ENCODE measurements around the gene KIF3C. TPM values are rescaled to one million over a fixed set of nuclear protein-coding genes. Genes with fewer than 3 reads are reported as not detected.
"Not testable (repeated sequence)": the region's sequence is repeated elsewhere in the genome, so short reads cannot be mapped to it uniquely, and the experiment has no call there.

KIF3C gene
- total and polyA plus RNA-seq, 2 donors: 1.8 to 3.1 TPM

GRCh38 chr2:25917832-25918231 is 64.5 kb downstream of the KIF3C start:
- H3K4me3 ChIP-seq (ENCODE audit: low read length in 2 of 2): no peak overlapping the region
- no peak overlapping the region for H3K27ac ChIP-seq (ENCODE audit: low read depth in 1 of 2, low read length in 1 of 2)
- no peaks in the 10 kb centered on the region for H3K9me3 ChIP-seq (ENCODE audit: control insufficient read depth in 2 of 2, insufficient read depth in 1 of 2, low read length in 1 of 2)
- H3K4me1 ChIP-seq (ENCODE audit: control insufficient read depth in 2 of 2, insufficient read depth in 2 of 2, low read length in 2 of 2): peaks cover 6 to 23% of the 10 kb centered on the region in 2 donors
- no peak for DNase-seq (ENCODE audit: low read depth in 6 of 9, low spot score in 9 of 9)
- 96% methylated on average over 3 of the region's 3 CpGs for WGBS
- H3K27me3 ChIP-seq (ENCODE audit: control insufficient read depth in 2 of 2, insufficient read depth in 1 of 2, low read length in 1 of 2): peaks cover 0 to 2% of the 10 kb centered on the region in 2 donors
- no peaks in the 10 kb centered on the region for H3K36me3 ChIP-seq (ENCODE audit: control insufficient read depth in 2 of 2, insufficient read depth in 2 of 2, low read length in 1 of 2)

- WGBS: 94% methylated on average over 7 of the region's 7 CpGs
Observed at GRCh38 chr2:25917411-25917810, 64.9 kb downstream of the KIF3C start.

DNA sequence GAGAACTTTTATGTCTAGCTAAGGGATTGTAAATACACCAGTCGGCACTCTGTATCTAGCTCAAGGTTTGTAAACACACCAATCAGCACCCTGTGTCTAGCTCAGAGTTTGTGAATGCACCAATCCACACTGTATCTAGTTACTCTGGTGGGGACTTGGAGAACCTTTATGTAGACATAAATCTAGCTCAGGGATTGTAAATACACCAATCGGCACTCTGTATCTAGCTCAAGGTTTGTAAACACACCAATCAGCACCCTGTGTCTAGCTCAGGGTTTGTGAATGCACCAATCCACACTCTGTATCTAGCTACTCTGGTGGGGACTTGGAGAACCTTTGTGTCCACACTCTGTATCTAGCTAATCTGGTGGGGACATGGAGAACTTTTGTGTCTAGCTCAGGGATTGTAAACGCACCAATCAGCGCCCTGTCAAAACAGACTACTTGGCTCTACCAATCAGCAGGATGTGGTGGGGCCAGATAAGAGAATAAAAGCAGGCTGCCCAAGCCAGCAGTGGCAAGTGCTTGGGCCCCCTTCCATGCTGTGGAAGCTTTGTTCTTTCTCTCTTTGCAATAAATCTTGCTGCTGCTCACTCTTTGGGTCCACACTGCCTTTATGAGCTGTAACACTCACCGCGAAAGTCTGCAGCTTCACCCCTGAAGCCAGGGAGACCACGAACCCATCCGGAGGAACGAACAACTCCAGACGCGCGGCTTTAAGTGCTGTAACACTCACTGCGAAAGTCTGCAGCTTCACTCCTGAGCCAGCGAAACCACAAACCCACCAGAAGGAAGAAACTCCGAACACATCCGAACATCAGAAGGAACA is 66.1 kb downstream of the KIF3C start:
- WGBS: 17% methylated on average over 16 of the region's 16 CpGs
- H3K27ac ChIP-seq (ENCODE audit: low read depth in 1 of 2, low read length in 1 of 2): peak overlapping the region; percentile 50 to 58
- DNase-seq (ENCODE audit: low read depth in 6 of 9, low spot score in 9 of 9): peak in 8 of 9 donors; percentile 18 to 78 (median 48)
- not testable (repeated sequence) for H3K27me3 ChIP-seq (ENCODE audit: control insufficient read depth in 2 of 2, insufficient read depth in 1 of 2, low read length in 1 of 2); H3K36me3 ChIP-seq (ENCODE audit: control insufficient read depth in 2 of 2, insufficient read depth in 2 of 2, low read length in 1 of 2); H3K9me3 ChIP-seq (ENCODE audit: control insufficient read depth in 2 of 2, insufficient read depth in 1 of 2, low read length in 1 of 2); H3K4me3 ChIP-seq (ENCODE audit: low read length in 2 of 2)
- peaks cover 9 to 25% of the 10 kb centered on the region in 2 donors for H3K4me1 ChIP-seq (ENCODE audit: control insufficient read depth in 2 of 2, insufficient read depth in 2 of 2, low read length in 2 of 2)

More at GRCh38 chr2:25917411-25917810, 64.9 kb downstream of the KIF3C start:
- H3K27ac ChIP-seq (ENCODE audit: low read depth in 1 of 2, low read length in 1 of 2); DNase-seq (ENCODE audit: low read depth in 6 of 9, low spot score in 9 of 9); H3K9me3 ChIP-seq (ENCODE audit: control insufficient read depth in 2 of 2, insufficient read depth in 1 of 2, low read length in 1 of 2); H3K4me3 ChIP-seq (ENCODE audit: low read length in 2 of 2); H3K36me3 ChIP-seq (ENCODE audit: control insufficient read depth in 2 of 2, insufficient read depth in 2 of 2, low read length in 1 of 2); H3K27me3 ChIP-seq (ENCODE audit: control insufficient read depth in 2 of 2, insufficient read depth in 1 of 2, low read length in 1 of 2): not testable (repeated sequence)
- H3K4me1 ChIP-seq (ENCODE audit: control insufficient read depth in 2 of 2, insufficient read depth in 2 of 2, low read length in 2 of 2): peaks cover 9 to 25% of the 10 kb centered on the region in 2 donors

GRCh38 chr2:25915411-25915810 is 66.9 kb downstream of the KIF3C start:
- H3K4me3 ChIP-seq (ENCODE audit: low read length in 2 of 2); H3K36me3 ChIP-seq (ENCODE audit: control insufficient read depth in 2 of 2, insufficient read depth in 2 of 2, low read length in 1 of 2); H3K9me3 ChIP-seq (ENCODE audit: control insufficient read depth in 2 of 2, insufficient read depth in 1 of 2, low read length in 1 of 2); DNase-seq (ENCODE audit: low read depth in 6 of 9, low spot score in 9 of 9); H3K27me3 ChIP-seq (ENCODE audit: control insufficient read depth in 2 of 2, insufficient read depth in 1 of 2, low read length in 1 of 2); H3K27ac ChIP-seq (ENCODE audit: low read depth in 1 of 2, low read length in 1 of 2): not testable (repeated sequence)
- WGBS: 97% methylated on average over 33 of the region's 33 CpGs
- H3K4me1 ChIP-seq (ENCODE audit: control insufficient read depth in 2 of 2, insufficient read depth in 2 of 2, low read length in 2 of 2): peaks cover 9 to 25% of the 10 kb centered on the region in 2 donors

DNA sequence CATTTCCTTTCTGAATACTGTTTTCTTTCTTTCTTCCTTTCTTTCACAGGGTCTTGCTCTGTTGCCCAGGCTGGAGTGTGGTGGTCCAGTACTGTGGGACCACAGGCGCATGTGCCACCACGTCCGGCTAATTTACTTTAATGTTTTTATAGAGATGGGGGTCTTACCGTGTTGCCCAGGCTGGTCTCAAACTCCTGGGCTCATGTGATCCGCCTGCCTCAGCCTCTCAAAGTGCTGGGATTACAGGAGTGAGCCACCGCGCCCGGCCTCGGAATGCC is 68.7 kb downstream of the KIF3C start:
- H3K9me3 ChIP-seq (ENCODE audit: control insufficient read depth in 2 of 2, insufficient read depth in 1 of 2, low read length in 1 of 2); H3K4me3 ChIP-seq (ENCODE audit: low read length in 2 of 2); H3K36me3 ChIP-seq (ENCODE audit: control insufficient read depth in 2 of 2, insufficient read depth in 2 of 2, low read length in 1 of 2); H3K27me3 ChIP-seq (ENCODE audit: control insufficient read depth in 2 of 2, insufficient read depth in 1 of 2, low read length in 1 of 2); H3K27ac ChIP-seq (ENCODE audit: low read depth in 1 of 2, low read length in 1 of 2); DNase-seq (ENCODE audit: low read depth in 6 of 9, low spot score in 9 of 9): not testable (repeated sequence)
- 97% methylated on average over 9 of the region's 9 CpGs for WGBS
- H3K4me1 ChIP-seq (ENCODE audit: control insufficient read depth in 2 of 2, insufficient read depth in 2 of 2, low read length in 2 of 2): peaks cover 9 to 25% of the 10 kb centered on the region in 2 donors

DNA sequence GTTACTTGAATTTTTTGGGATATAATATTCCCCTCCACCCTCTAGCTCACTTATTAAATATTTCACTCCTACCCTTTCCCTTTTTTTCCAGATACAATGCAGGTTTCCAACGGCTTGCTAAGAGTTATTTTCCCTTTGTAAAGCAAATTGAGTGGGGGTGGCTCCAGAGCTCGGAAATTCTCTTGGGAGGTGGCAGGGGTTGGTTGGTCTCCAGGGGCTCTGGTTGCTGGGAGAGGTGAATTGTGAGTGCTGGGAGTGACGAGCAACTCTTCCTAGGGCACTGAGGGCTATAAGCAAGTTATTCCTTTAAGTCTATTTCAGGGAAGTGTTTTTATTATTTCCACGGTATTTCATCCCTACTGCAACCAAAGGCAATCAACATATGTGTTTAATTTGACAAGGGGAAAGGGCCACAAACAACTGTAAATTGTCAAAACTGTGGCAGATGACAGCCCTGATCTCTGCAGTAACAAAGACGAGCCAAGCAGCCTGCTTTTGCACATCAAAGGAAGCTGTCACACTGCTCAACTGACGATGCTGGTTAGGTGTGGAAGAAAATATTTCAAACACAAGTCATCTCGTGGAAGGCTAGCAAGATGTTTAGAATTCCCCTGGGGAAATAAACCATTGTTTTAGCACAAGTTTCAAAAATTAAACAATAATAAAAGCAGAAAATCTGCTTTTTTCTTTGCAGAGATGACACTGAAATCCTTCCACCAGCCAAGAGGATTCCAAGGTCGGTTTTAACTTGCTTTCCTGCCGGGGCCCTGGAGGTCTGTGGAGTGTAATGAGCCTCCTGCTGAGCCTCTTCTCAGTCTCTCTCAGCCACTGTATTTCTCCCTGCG is 69.2 kb downstream of the KIF3C start:
- H3K4me3 ChIP-seq (ENCODE audit: low read length in 2 of 2): no peak overlapping the region
- peak in 8 of 9 donors; percentile 10 to 72 (median 40) for DNase-seq (ENCODE audit: low read depth in 6 of 9, low spot score in 9 of 9)

GRCh38 chr2:25909574-25909973 is 72.7 kb downstream of the KIF3C start:
- H3K36me3 ChIP-seq (ENCODE audit: control insufficient read depth in 2 of 2, insufficient read depth in 2 of 2, low read length in 1 of 2); H3K9me3 ChIP-seq (ENCODE audit: control insufficient read depth in 2 of 2, insufficient read depth in 1 of 2, low read length in 1 of 2); H3K27ac ChIP-seq (ENCODE audit: low read depth in 1 of 2, low read length in 1 of 2); H3K4me3 ChIP-seq (ENCODE audit: low read length in 2 of 2); DNase-seq (ENCODE audit: low read depth in 6 of 9, low spot score in 9 of 9); H3K27me3 ChIP-seq (ENCODE audit: control insufficient read depth in 2 of 2, insufficient read depth in 1 of 2, low read length in 1 of 2): not testable (repeated sequence)
- H3K4me1 ChIP-seq (ENCODE audit: control insufficient read depth in 2 of 2, insufficient read depth in 2 of 2, low read length in 2 of 2): peaks cover 7 to 16% of the 10 kb centered on the region in 2 donors
- 94% methylated on average over 5 of the region's 5 CpGs for WGBS

More for the DNA sequence above, 69.2 kb downstream of the KIF3C start:
- Histone ChIP-seq H3K4me1 (ENCODE audit: control insufficient read depth in 2 of 2, insufficient read depth in 2 of 2, low read length in 2 of 2) (peaks cover 9 to 25% of the 10 kb centered on the region in 2 donors), H3K36me3 (ENCODE audit: control insufficient read depth in 2 of 2, insufficient read depth in 2 of 2, low read length in 1 of 2) (no peaks in the 10 kb centered on the region), H3K9me3 (ENCODE audit: control insufficient read depth in 2 of 2, insufficient read depth in 1 of 2, low read length in 1 of 2) (no peaks in the 10 kb centered on the region), H3K27me3 (ENCODE audit: control insufficient read depth in 2 of 2, insufficient read depth in 1 of 2, low read length in 1 of 2) (peaks cover 0 to 2% of the 10 kb centered on the region in 2 donors), H3K27ac (ENCODE audit: low read depth in 1 of 2, low read length in 1 of 2) (peak overlapping the region in 1 of 2 donors; percentile 32)
- WGBS: 58% methylated on average over 10 of the region's 10 CpGs

- DNase-seq (ENCODE audit: low read depth in 6 of 9, low spot score in 9 of 9): no peak
- Histone ChIP-seq H3K4me1 (ENCODE audit: control insufficient read depth in 2 of 2, insufficient read depth in 2 of 2, low read length in 2 of 2) (no peaks in the 10 kb centered on the region), H3K27me3 (ENCODE audit: control insufficient read depth in 2 of 2, insufficient read depth in 1 of 2, low read length in 1 of 2) (no peaks in the 10 kb centered on the region), H3K36me3 (ENCODE audit: control insufficient read depth in 2 of 2, insufficient read depth in 2 of 2, low read length in 1 of 2) (no peaks in the 10 kb centered on the region), H3K9me3 (ENCODE audit: control insufficient read depth in 2 of 2, insufficient read depth in 1 of 2, low read length in 1 of 2) (no peaks in the 10 kb centered on the region), H3K27ac (ENCODE audit: low read depth in 1 of 2, low read length in 1 of 2) (no peak overlapping the region), H3K4me3 (ENCODE audit: low read length in 2 of 2) (no peak overlapping the region)
- 100% methylated on average over 2 of the region's 2 CpGs for WGBS
Observed at GRCh38 chr2:25905126-25905525, 77.2 kb downstream of the KIF3C start.

DNA sequence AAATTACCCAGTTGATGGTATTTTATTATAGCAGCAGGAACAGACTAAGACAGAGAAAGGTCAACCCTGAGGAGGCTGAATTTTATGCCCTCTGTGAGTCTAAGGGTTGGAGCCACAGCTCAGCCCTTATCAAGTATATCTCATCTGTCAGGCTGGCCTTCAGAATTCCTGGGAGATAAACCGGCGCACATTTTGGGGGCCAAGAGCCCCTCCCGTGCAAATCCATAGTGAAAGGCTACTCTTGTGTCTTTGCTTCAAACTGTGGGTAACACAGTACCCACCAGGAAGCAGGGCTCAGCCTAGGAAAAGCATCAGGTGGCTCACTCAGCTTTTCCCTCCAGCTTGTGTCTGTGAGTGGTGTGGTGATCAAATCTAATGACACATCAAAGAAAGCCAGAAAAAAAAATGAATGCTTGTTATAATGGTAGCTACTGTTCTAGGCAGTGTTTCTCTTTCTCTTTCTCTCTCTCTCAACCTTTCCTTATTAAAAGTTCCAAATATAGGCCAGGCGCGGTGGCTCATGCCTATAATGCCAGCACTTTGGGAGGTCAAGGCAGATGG is 79.0 kb downstream of the KIF3C start:
- 98% methylated on average over 5 of the region's 5 CpGs for WGBS
- H3K27me3 ChIP-seq (ENCODE audit: control insufficient read depth in 2 of 2, insufficient read depth in 1 of 2, low read length in 1 of 2): no peaks in the 10 kb centered on the region
- peak overlapping the region in 1 of 2 donors; percentile 31 for H3K27ac ChIP-seq (ENCODE audit: low read depth in 1 of 2, low read length in 1 of 2)
- H3K4me3 ChIP-seq (ENCODE audit: low read length in 2 of 2): no peak overlapping the region
- H3K4me1 ChIP-seq (ENCODE audit: control insufficient read depth in 2 of 2, insufficient read depth in 2 of 2, low read length in 2 of 2): no peaks in the 10 kb centered on the region
- no peaks in the 10 kb centered on the region for H3K9me3 ChIP-seq (ENCODE audit: control insufficient read depth in 2 of 2, insufficient read depth in 1 of 2, low read length in 1 of 2)
- DNase-seq (ENCODE audit: low read depth in 6 of 9, low spot score in 9 of 9): no peak
- no peaks in the 10 kb centered on the region for H3K36me3 ChIP-seq (ENCODE audit: control insufficient read depth in 2 of 2, insufficient read depth in 2 of 2, low read length in 1 of 2)

Measured in thymus (tissue), 11 donors.